Liver (tissue), 9 donors: ENCODE measurements around the gene MTMR11. TPM values are rescaled to one million over a fixed set of nuclear protein-coding genes. Genes with fewer than 3 reads are reported as not detected.

Source experiments
- DNase-seq: peaks from one replicate; pipeline ENCODE4 v3.0.0-alpha.2; 2017; ENCODE audit warnings: low spot score
- H3K27ac ChIP-seq, 2 donors: one replicate each; pipeline ENCODE4 v1.7.0; 2013; ENCODE audit warnings: inconsistent platforms in 2 of 2, low read length in 2 of 2, control low read depth in 1 of 2, low read depth in 1 of 2, mild to moderate bottlenecking in 1 of 2
- H3K27me3 ChIP-seq, 4 donors: one replicate each; pipeline versions ENCODE4 v1.6.1 to v1.7.0; 2013; ENCODE audit warnings: low read length in 3 of 4, inconsistent platforms in 1 of 4, mild to moderate bottlenecking in 1 of 4, moderate library complexity in 1 of 4; ENCODE audit not compliant: control insufficient read depth in 4 of 4, insufficient read depth in 4 of 4
- H3K36me3 ChIP-seq, 4 donors: one replicate each; pipeline versions ENCODE4 v1.6.1 to v1.7.0; 2013; ENCODE audit warnings: low read length in 3 of 4, mild to moderate bottlenecking in 3 of 4, low read depth in 1 of 4, moderate library complexity in 1 of 4; ENCODE audit not compliant: control insufficient read depth in 4 of 4, insufficient read depth in 3 of 4
- H3K4me1 ChIP-seq, 4 donors: one replicate each; pipeline versions ENCODE4 v1.6.1 to v1.7.0; 2013; ENCODE audit warnings: low read length in 3 of 4, mild to moderate bottlenecking in 3 of 4, moderate library complexity in 1 of 4; ENCODE audit not compliant: control insufficient read depth in 4 of 4, insufficient read depth in 4 of 4
- H3K4me3 ChIP-seq, 3 donors: one replicate each; pipeline versions ENCODE4 v1.6.1 to v1.7.0; 2013; ENCODE audit warnings: low read length in 3 of 3, control low read depth in 1 of 3, low read depth in 1 of 3, mild to moderate bottlenecking in 1 of 3
- H3K9ac ChIP-seq, 2 donors: one replicate each; pipeline ENCODE4 v1.7.0; 2013; ENCODE audit warnings: low read length in 2 of 2, mild to moderate bottlenecking in 2 of 2, moderate library complexity in 2 of 2, control low read depth in 1 of 2, low read depth in 1 of 2
- H3K9me3 ChIP-seq, 4 donors: one replicate each; pipeline versions ENCODE4 v1.6.1 to v1.7.0; 2013; ENCODE audit warnings: low read length in 3 of 4; ENCODE audit not compliant: control insufficient read depth in 4 of 4
- ATF3 ChIP-seq: IDR thresholded peaks from 2 replicates; pipeline ENCODE4 v1.6.1; 2016; ENCODE audit warnings: antibody characterized with exemption
- CTCF ChIP-seq: fragments of 150-350 bp; IDR thresholded peaks from 2 replicates; pipeline ENCODE4 v1.5.1; 2017; ENCODE audit warnings: improper control_type of control experiment, low read depth, low read length; ENCODE audit not compliant: missing input control
- EGR1 ChIP-seq, 2 donors: IDR thresholded peaks; 2 replicates each; pipeline ENCODE4 v1.6.1; 2016 to 2018; ENCODE audit warnings: antibody characterized with exemption in 2 of 2, low read depth in 2 of 2
- FOXA1 ChIP-seq: IDR thresholded peaks from 2 replicates; pipeline ENCODE4 v1.6.1; 2016; ENCODE audit warnings: antibody characterized with exemption
- FOXA2 ChIP-seq: IDR thresholded peaks from 2 replicates; pipeline ENCODE4 v1.6.1; 2016; ENCODE audit warnings: antibody characterized with exemption
- GABPA ChIP-seq, 2 donors: IDR thresholded peaks in 1 of 2; conservative IDR thresholded peaks in 1 of 2; 2 replicates each; pipeline ENCODE4 v1.6.1; 2016; ENCODE audit warnings: antibody characterized with exemption in 2 of 2, mild to moderate bottlenecking in 1 of 2, moderate library complexity in 1 of 2
- HNF4A ChIP-seq, 2 donors: conservative IDR thresholded peaks; 2 replicates each; pipeline ENCODE4 v1.6.1; 2016; ENCODE audit warnings: antibody characterized with exemption in 2 of 2, mild to moderate bottlenecking in 2 of 2
- HNF4G ChIP-seq: IDR thresholded peaks from 2 replicates; pipeline ENCODE4 v1.6.1; 2016; ENCODE audit warnings: antibody characterized with exemption
- JUND ChIP-seq, 2 donors: IDR thresholded peaks; 2 replicates each; pipeline ENCODE4 v1.6.1; 2016; ENCODE audit warnings: antibody characterized with exemption in 2 of 2
- NR2F2 ChIP-seq: IDR thresholded peaks from 2 replicates; pipeline ENCODE4 v1.6.1; 2016; ENCODE audit warnings: antibody characterized with exemption
- RAD21 ChIP-seq, 2 donors: IDR thresholded peaks; 2 replicates each; pipeline ENCODE4 v1.6.1; 2016; ENCODE audit warnings: antibody characterized with exemption in 2 of 2, mild to moderate bottlenecking in 2 of 2
- REST ChIP-seq: IDR thresholded peaks from 2 replicates; pipeline ENCODE4 v1.6.1; 2016; ENCODE audit warnings: antibody characterized with exemption, mild to moderate bottlenecking
- RXRA ChIP-seq, 2 donors: IDR thresholded peaks; 2 replicates each; pipeline ENCODE4 v1.6.1; 2017 to 2018; ENCODE audit warnings: antibody characterized with exemption in 2 of 2, mild to moderate bottlenecking in 1 of 2
- SP1 ChIP-seq: IDR thresholded peaks from 2 replicates; pipeline ENCODE4 v1.6.1; 2018; ENCODE audit warnings: antibody characterized with exemption, mild to moderate bottlenecking
- TAF1 ChIP-seq: conservative IDR thresholded peaks from 2 replicates; pipeline ENCODE4 v1.6.1; 2016; ENCODE audit warnings: antibody characterized with exemption, mild to moderate bottlenecking
- YY1 ChIP-seq: IDR thresholded peaks from 2 replicates; pipeline ENCODE4 v1.6.1; 2016; ENCODE audit warnings: antibody characterized with exemption, mild to moderate bottlenecking
- ZBTB33 ChIP-seq: IDR thresholded peaks from 2 replicates; pipeline ENCODE4 v1.6.1; 2016; ENCODE audit warnings: antibody characterized with exemption
- WGBS: extraction: QIAGEN DNeasy Blood & Tissue Kit; methylation state at CpG from one replicate; pipeline ENCODE4 v1.1.7; 2013; 5-methylcytosine and 5-hydroxymethylcytosine counted together
- polyA plus RNA-seq, 2 donors: library from polyadenylated mRNA; stranded (reverse) in 1 of 2; unstranded in 1 of 2; fragments of 200-250 nt in 1 of 2; fragments of >200 nt in 1 of 2; fragmentation: Nextera tagmentation in 1 of 2; extraction: Ambion mirVana in 1 of 2; gene quantifications; one replicate each; pipeline versions ENCODE4 v1.2.1 to v1.2.3, GENCODE V29; 2013 to 2015
- total RNA-seq, 2 donors: library from RNA; depleted of rRNA; stranded (reverse); fragments of >200 nt; gene quantifications; one replicate each; pipeline ENCODE4 v1.2.3, GENCODE V29; 2014
- TF ChIP-seq, protein P1 (sequence below): IDR thresholded peaks from 2 replicates; pipeline ENCODE4 v1.6.1; 2016; ENCODE audit warnings: antibody characterized with exemption
- donor health status: healthy.
- donor health status: healthy.
- donor health status: healthy.
- donor health status: healthy.
- donor health status: healthy.

MTMR11 gene
- total and polyA plus RNA-seq, 4 donors, result 1.5 to 2.1 (median 1.8) TPM

DNA sequence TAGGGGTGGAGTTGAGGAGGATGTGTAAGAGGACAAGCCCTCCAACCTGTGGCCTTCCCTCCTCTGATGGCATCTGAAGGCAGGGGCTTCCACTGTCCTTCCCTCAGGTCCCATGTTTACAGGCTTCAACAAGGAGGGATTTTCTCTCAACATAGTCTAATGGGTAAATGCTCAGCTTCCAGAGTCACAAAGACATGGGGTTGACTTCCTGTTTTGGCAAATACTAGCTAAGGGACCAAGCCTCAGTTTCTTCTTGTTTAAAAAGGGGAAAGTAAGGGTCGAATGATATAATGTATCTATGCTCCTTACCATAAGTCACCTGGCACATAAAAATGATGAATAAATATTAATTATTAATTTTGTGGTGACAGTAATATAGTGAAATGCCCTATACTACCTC is 22.1 kb downstream of the MTMR11 start:
- no peak for DNase-seq
- Histone ChIP-seq H3K27me3 (no peaks in the 10 kb centered on the region), H3K9me3 (no peaks in the 10 kb centered on the region), H3K9ac (no peak overlapping the region), H3K4me3 (no peak overlapping the region), H3K4me1 (no peaks in the 10 kb centered on the region), H3K36me3 (no peaks in the 10 kb centered on the region), H3K27ac (no peak overlapping the region)
- TF ChIP-seq FOXA2, result no peak
- no peak for TF ChIP-seq GABPA (IDR thresholded peaks at IDR 0.05 in 1 of 2, conservative IDR thresholded peaks at IDR 0.05 in 1 of 2)
- TF ChIP-seq HNF4A (conservative IDR thresholded peaks at IDR 0.05), result no peak
- TF ChIP-seq EGR1 (IDR thresholded peaks at IDR 0.05; ENCODE audit: low read depth in 2 of 2), result no peak
- no peak for TF ChIP-seq ZBTB33
- TF ChIP-seq ATF3, result no peak
- TF ChIP-seq RXRA (IDR thresholded peaks at IDR 0.05), result no peak
- TF ChIP-seq HNF4G, result no peak
- no peak for TF ChIP-seq JUND (IDR thresholded peaks at IDR 0.05)
- TF ChIP-seq, protein P1, sequence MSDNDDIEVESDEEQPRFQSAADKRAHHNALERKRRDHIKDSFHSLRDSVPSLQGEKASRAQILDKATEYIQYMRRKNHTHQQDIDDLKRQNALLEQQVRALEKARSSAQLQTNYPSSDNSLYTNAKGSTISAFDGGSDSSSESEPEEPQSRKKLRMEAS, result no peak
- no peak for TF ChIP-seq FOXA1
- TF ChIP-seq NR2F2, result no peak
- WGBS, result 81% methylated on average over 1 of the region's 1 CpG

GRCh38 chr1:149906570-149907075 is 30.1 kb downstream of the MTMR11 start:
- no peaks in the 10 kb centered on the region for H3K27me3 ChIP-seq
- no peaks in the 10 kb centered on the region for H3K4me1 ChIP-seq
- no peak for DNase-seq
- H3K36me3 ChIP-seq, result no peaks in the 10 kb centered on the region
- H3K27ac ChIP-seq, result no peak overlapping the region
- TF ChIP-seq SP1 (no peak), JUND (IDR thresholded peaks at IDR 0.05) (no peak), ATF3 (no peak), YY1 (no peak), FOXA2 (no peak), ZBTB33 (no peak), NR2F2 (no peak), RXRA (IDR thresholded peaks at IDR 0.05) (no peak), RAD21 (IDR thresholded peaks at IDR 0.05) (no peak), TAF1 (no peak), HNF4G (no peak), REST (no peak), CTCF (no peak), EGR1 (IDR thresholded peaks at IDR 0.05; ENCODE audit: low read depth in 2 of 2) (no peak), HNF4A (conservative IDR thresholded peaks at IDR 0.05) (no peak), GABPA (IDR thresholded peaks at IDR 0.05 in 1 of 2, conservative IDR thresholded peaks at IDR 0.05 in 1 of 2) (no peak), FOXA1 (no peak)
- TF ChIP-seq, protein P1, result no peak
- no peak overlapping the region for H3K9ac ChIP-seq
- WGBS, result 65% methylated on average over 10 of the region's 10 CpGs
- H3K9me3 ChIP-seq, result no peaks in the 10 kb centered on the region
- no peak overlapping the region for H3K4me3 ChIP-seq
